A204.1 (cell line): ENCODE results near the gene ANKRD11.
"Not testable (repeated sequence)": the region's sequence is repeated elsewhere in the genome, so short reads cannot be mapped to it uniquely, and the experiment has no call there.

Experiments
- FAIRE-seq: peaks from 2 replicates; lab custom pipeline; 2012; peaks lifted over from hg19 to GRCh38; lab: Jason Lieb, UNC

The ANKRD11 gene

GRCh38 chr16:89280546-89281188, 209.7 kb downstream of the ANKRD11 start:
- FAIRE-seq: no peak

- no peak for FAIRE-seq
These were observed 210.5 kb downstream of the ANKRD11 start for GRCh38 chr16:89279666-89280481.

GRCh38 chr16:89278441-89279240, 211.7 kb downstream of the ANKRD11 start:
- no peak for FAIRE-seq

- FAIRE-seq: no peak
These were observed 212.6 kb downstream of the ANKRD11 start for GRCh38 chr16:89277641-89278341.

GRCh38 chr16:89277049-89277448, 213.3 kb downstream of the ANKRD11 start:
- no peak for FAIRE-seq

GRCh38 chr16:89275837-89276720, 214.3 kb downstream of the ANKRD11 start:
- FAIRE-seq: no peak

- FAIRE-seq: no peak
These were observed 215.1 kb downstream of the ANKRD11 start for GRCh38 chr16:89275284-89275584.

- no peak for FAIRE-seq
These were observed 215.6 kb downstream of the ANKRD11 start for GRCh38 chr16:89274561-89275283.

- no peak for FAIRE-seq
These were observed 216.5 kb downstream of the ANKRD11 start for GRCh38 chr16:89273741-89274472.

GRCh38 chr16:89272631-89273030, 217.7 kb downstream of the ANKRD11 start:
- FAIRE-seq: no peak

GRCh38 chr16:89270666-89271345, 219.6 kb downstream of the ANKRD11 start:
- FAIRE-seq: no peak

- FAIRE-seq: no peak
These were observed 220.3 kb downstream of the ANKRD11 start for GRCh38 chr16:89269805-89270665.

GRCh38 chr16:89268987-89269735, 221.2 kb downstream of the ANKRD11 start:
- no peak for FAIRE-seq

- no peak for FAIRE-seq
These were observed 221.8 kb downstream of the ANKRD11 start for GRCh38 chr16:89268585-89268984.

- not testable (repeated sequence) for FAIRE-seq
These were observed 222.6 kb downstream of the ANKRD11 start for GRCh38 chr16:89267746-89268145.

- no peak for FAIRE-seq
These were observed 223.7 kb downstream of the ANKRD11 start for GRCh38 chr16:89266521-89267134.

GRCh38 chr16:89265647-89266046, 224.7 kb downstream of the ANKRD11 start:
- FAIRE-seq: no peak
